Upper lobe of right lung (tissue), 1 donor: Measurements from ENCODE around the gene DOC2A. TPM values are rescaled to one million over a fixed set of nuclear protein-coding genes. Genes with fewer than 3 reads are reported as not detected.
"Not testable (repeated sequence)": the region's sequence is repeated elsewhere in the genome, so short reads cannot be mapped to it uniquely, and the experiment has no call there.

Source experiments
- ATAC-seq: fragments of 200-7000 bp; cut with Tn5 transposase; one replicate; pipeline ENCODE4 v1.9.1; 2020; ENCODE audit warnings: mild to moderate bottlenecking, moderate library complexity
- DNase-seq: peaks from one replicate; pipeline ENCODE4 v3.0.0-alpha.2; 2020
- H3K27ac ChIP-seq: fragments of 200-600 bp; one replicate; pipeline ENCODE4 v1.8.0; 2022
- H3K27me3 ChIP-seq: fragments of 200-600 bp; one replicate; pipeline ENCODE4 v1.8.0; 2022; ENCODE audit warnings: mild to moderate bottlenecking
- H3K36me3 ChIP-seq: fragments of 200-600 bp; one replicate; pipeline ENCODE4 v1.8.0; 2022
- H3K4me1 ChIP-seq: fragments of 200-600 bp; one replicate; pipeline ENCODE4 v1.8.0; 2022
- H3K4me3 ChIP-seq: fragments of 200-600 bp; one replicate; pipeline ENCODE4 v1.8.0; 2022; ENCODE audit warnings: mild to moderate bottlenecking
- H3K9me3 ChIP-seq: fragments of 200-600 bp; one replicate; pipeline ENCODE4 v1.8.0; 2022
- CTCF ChIP-seq: fragments of 200-600 bp; IDR thresholded peaks from one replicate; pipeline ENCODE4 v1.8.0; 2022; ENCODE audit warnings: antibody characterized with exemption
- intact Hi-C: fragments of 100-400 bp; cut with DNase I; formaldehyde crosslinking; loops from one replicate; pipeline ENCODE4 v1.11.0; 2022
- total RNA-seq: library from RNA; stranded (reverse); fragmentation: NEBNext Ultra II Directional; extraction: Animal tissue kit (Norgen Biotek cat#: 25700); gene quantifications from one replicate; pipeline ENCODE4 v1.2.1, GENCODE V29; 2021
- donor health status: DM: no; HTN: yes; CAD: no; lungs with severe emphysema.

Gene DOC2A
- total RNA-seq, 1 donor from 2014 or later = 2.6 TPM

- no peak for TF ChIP-seq CTCF
- ATAC-seq = peak; percentile 97
- no peaks in the 10 kb centered on the region for H3K36me3 ChIP-seq
- intact Hi-C loops = no loop called here
- H3K4me1 ChIP-seq = peaks cover 8% of the 10 kb centered on the region
- no peaks in the 10 kb centered on the region for H3K9me3 ChIP-seq
- H3K27me3 ChIP-seq = no peaks in the 10 kb centered on the region
- H3K27ac ChIP-seq = peak overlapping the region; percentile 49
- DNase-seq = peak; percentile 97
- H3K4me3 ChIP-seq = peak overlapping the region; percentile 72
These were observed 42.0 kb upstream of the DOC2A start for GRCh38 chr16:30052671-30053372.

GRCh38 chr16:30051518-30051917 is 40.7 kb upstream of the DOC2A start:
- H3K36me3 ChIP-seq = no peaks in the 10 kb centered on the region
- intact Hi-C loops = no loop called here
- ATAC-seq = no peak
- H3K27me3 ChIP-seq = no peaks in the 10 kb centered on the region
- H3K4me3 ChIP-seq = no peak overlapping the region
- H3K4me1 ChIP-seq = peaks cover 8% of the 10 kb centered on the region
- no peak overlapping the region for H3K27ac ChIP-seq
- no peaks in the 10 kb centered on the region for H3K9me3 ChIP-seq
- no peak for TF ChIP-seq CTCF
- no peak for DNase-seq

GRCh38 chr16:30049871-30050270 is 39.0 kb upstream of the DOC2A start:
- Histone ChIP-seq H3K4me3 (no peak overlapping the region), H3K9me3 (no peaks in the 10 kb centered on the region), H3K36me3 (no peaks in the 10 kb centered on the region), H3K27me3 (no peaks in the 10 kb centered on the region), H3K4me1 (peaks cover 8% of the 10 kb centered on the region), H3K27ac (no peak overlapping the region)
- TF ChIP-seq CTCF = no peak
- no peak for ATAC-seq
- DNase-seq = no peak
- intact Hi-C loops = no loop called here

GRCh38 chr16:30046588-30046987 is 35.8 kb upstream of the DOC2A start:
- no peak for TF ChIP-seq CTCF
- Histone ChIP-seq H3K9me3 (no peaks in the 10 kb centered on the region), H3K4me3 (no peak overlapping the region), H3K27me3 (no peaks in the 10 kb centered on the region), H3K27ac (no peak overlapping the region), H3K4me1 (no peaks in the 10 kb centered on the region), H3K36me3 (no peaks in the 10 kb centered on the region)
- DNase-seq (no peak), ATAC-seq (no peak)
- intact Hi-C loops = no loop called here

- TF ChIP-seq CTCF = no peak
- DNase-seq = no peak
- Histone ChIP-seq H3K4me3 (no peak overlapping the region), H3K27ac (no peak overlapping the region), H3K36me3 (no peaks in the 10 kb centered on the region), H3K4me1 (no peaks in the 10 kb centered on the region), H3K9me3 (no peaks in the 10 kb centered on the region), H3K27me3 (no peaks in the 10 kb centered on the region)
- intact Hi-C loops = no loop called here
- ATAC-seq = no peak
These were observed 35.4 kb upstream of the DOC2A start for GRCh38 chr16:30046178-30046577.

- no peaks in the 10 kb centered on the region for H3K9me3 ChIP-seq
- peak; percentile 46 for TF ChIP-seq CTCF
- no peak overlapping the region for H3K4me3 ChIP-seq
- H3K4me1 ChIP-seq = no peaks in the 10 kb centered on the region
- ATAC-seq (no peak), DNase-seq (no peak)
- H3K27ac ChIP-seq = no peak overlapping the region
- intact Hi-C loops = no loop called here
- H3K36me3 ChIP-seq = no peaks in the 10 kb centered on the region
- H3K27me3 ChIP-seq = no peaks in the 10 kb centered on the region
These were observed 31.0 kb upstream of the DOC2A start for GRCh38 chr16:30041841-30042240.

GRCh38 chr16:30040690-30041089 is 29.9 kb upstream of the DOC2A start:
- H3K27ac ChIP-seq, intact Hi-C loops, H3K36me3 ChIP-seq, H3K4me1 ChIP-seq, ATAC-seq, H3K9me3 ChIP-seq, H3K27me3 ChIP-seq, H3K4me3 ChIP-seq, DNase-seq: not testable (repeated sequence)
